Hematopoietic multipotent progenitor cell treated with erythropoietin and hydrocortisone succinate and interleukin-3 and kit ligand, for 17 days (in vitro differentiated cells): ENCODE results near the gene MAPKAP1.

Source experiments
- DNase-seq: peaks from one replicate; pipeline ENCODE4 v3.0.0-alpha.2; 2015; ENCODE audit warnings: low spot score

MAPKAP1 gene

GRCh38 chr9:125455132-125455531, 251.9 kb downstream of the MAPKAP1 start:
- no peak for DNase-seq

- no peak for DNase-seq
Observed at GRCh38 chr9:125447202-125447802, 259.7 kb downstream of the MAPKAP1 start.

DNA sequence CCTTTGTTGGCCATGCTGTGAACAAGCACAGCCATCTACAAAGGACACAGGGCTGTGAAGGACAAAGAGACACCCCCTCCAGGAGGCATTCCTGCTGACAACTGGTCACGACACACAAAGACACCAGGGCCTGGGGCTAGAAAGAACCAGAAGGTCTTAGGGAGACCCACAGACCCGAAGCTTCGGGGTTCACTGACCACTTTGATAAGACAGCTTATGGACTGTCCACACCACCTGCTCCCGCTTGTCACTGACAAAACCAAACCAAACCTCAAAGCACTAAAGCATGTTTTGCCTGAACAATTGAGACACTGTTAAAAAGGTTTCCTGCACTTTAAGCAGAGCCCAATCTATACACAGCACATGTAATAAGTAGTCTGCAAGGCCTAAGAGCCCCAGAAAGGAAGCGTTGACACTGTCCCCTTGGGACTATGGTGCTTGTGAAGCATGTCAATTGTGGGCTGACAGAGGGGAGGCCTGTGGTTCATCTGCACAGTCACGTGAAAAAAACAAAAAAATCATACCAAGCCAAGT, 260.4 kb downstream of the MAPKAP1 start:
- no peak for DNase-seq

- no peak for DNase-seq
Observed at GRCh38 chr9:125444956-125445506, 262.0 kb downstream of the MAPKAP1 start.

GRCh38 chr9:125444166-125444565, 262.8 kb downstream of the MAPKAP1 start:
- no peak for DNase-seq

GRCh38 chr9:125443367-125443766, 263.6 kb downstream of the MAPKAP1 start:
- DNase-seq: no peak

DNA sequence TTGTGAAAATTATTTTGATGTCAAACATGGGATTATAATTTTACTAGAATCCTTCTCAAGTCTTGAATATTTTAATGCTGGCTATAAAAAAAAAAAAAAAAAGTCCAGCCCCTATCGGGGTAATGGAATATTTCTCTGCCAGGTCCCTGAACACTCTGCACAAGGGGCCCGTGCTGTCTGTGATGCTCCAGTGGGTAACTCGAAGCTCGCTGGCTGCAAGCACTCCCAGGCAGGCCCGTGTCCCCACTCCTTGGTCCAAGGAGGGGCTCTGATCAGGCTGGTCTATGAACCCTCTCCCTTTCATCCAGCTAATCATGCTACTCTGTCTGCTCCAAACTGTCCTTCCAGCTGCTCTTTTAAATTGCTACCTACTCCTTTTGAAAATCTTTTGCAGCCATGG, 264.6 kb downstream of the MAPKAP1 start:
- DNase-seq: no peak

DNA sequence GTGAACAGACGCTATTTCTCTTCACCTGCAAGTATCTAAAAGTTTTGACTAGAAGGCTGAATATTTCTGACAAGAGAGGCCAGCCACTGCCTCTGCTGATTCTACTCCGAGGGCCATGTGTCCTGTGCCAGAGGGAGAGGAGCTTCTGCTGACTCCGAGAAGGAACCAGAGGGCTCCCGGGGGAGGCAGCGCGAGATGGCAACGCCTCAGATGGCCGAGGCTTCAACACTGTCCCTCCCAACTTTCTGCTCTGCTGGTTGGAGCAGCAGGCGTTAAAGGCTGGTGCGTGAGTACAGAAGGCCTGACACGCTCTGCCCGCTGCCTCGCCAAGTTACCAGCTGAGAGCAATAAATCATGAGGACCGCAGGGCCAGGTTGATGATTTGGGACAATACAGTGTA, 266.6 kb downstream of the MAPKAP1 start:
- DNase-seq: no peak

GRCh38 chr9:125439434-125440272, 267.4 kb downstream of the MAPKAP1 start:
- DNase-seq: no peak

- no peak for DNase-seq
Observed at GRCh38 chr9:125438506-125439433, 268.2 kb downstream of the MAPKAP1 start.

GRCh38 chr9:125437771-125438221, 269.2 kb downstream of the MAPKAP1 start:
- DNase-seq: no peak

DNA sequence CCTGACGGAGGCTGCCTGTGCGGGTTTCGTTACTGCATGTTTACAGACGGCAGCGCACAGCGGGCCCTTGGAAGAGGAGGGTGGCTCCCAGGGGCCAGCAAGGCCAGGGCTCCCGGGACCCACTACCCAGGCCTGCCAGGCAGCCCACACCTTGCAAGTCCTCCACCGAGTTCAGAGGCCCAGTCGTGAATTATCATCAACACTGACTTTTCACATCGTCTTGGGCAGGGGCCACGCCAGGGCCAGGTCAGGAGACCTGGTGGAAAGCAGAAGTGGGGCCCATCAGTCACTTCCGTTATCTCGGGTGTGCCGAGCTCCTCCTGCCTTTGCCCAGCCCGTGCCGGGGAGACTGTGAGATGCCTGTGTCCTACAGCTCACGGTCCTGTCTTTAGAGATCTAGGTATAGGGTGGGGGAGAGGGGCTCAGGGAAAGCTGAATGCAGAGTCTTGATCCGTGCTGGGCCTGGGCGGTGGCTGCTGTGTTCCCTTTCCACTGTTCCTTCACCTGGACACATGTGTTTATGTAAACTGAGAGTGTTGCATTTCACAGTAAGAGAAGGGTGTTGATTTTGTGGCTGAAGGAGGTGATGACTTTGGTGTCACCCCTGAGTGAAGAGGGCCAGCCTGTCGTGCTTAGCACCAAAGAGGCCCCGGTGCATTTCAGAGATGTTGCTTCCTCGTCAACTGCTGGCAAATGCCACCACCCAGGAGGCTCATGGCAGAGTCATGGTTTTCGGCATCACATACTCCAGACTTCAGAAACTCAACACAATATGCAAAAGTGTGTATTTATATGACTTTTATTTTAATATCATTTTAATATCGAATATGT, 270.2 kb downstream of the MAPKAP1 start:
- DNase-seq: no peak

DNA sequence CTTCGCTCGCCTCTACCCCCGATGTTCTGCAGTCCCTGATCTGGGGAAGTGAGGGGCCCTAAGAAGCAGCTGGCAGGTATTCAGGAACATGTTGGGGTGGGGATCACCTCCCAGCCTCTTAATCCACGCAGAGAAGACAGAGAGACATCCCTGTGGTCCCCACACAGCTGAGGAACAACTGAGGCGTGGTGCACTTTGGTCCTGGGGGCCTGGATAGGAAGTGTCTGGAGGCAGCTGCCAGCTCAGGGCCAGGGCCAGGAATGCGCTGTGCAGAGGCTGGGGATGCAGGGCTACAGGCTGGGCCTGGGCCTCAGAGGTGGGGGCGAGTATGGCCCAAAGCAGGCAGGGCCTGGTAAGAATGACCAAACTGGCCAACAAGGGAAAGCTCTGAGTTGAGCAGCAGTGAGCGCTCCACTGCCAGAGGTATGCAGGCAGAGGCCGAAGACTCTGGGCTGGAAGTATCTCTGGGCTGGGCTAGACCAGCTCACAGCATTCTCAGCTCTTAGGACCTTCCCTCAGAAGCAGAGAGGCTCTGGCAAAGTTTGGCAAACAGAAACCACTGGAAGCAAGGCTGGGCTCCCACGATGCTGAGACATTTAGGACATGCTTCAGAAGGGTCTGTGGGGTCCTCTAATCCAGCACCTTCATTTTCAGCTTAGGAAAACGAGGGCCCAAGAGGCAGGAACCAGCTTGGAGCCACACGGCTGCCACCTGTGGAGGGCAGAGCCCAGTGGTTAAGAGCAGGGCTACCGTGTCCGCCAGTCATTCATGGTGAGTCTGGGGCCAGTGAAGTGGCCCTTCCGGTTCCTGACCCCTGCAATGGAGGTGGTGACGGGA, 271.0 kb downstream of the MAPKAP1 start:
- DNase-seq: no peak

DNA sequence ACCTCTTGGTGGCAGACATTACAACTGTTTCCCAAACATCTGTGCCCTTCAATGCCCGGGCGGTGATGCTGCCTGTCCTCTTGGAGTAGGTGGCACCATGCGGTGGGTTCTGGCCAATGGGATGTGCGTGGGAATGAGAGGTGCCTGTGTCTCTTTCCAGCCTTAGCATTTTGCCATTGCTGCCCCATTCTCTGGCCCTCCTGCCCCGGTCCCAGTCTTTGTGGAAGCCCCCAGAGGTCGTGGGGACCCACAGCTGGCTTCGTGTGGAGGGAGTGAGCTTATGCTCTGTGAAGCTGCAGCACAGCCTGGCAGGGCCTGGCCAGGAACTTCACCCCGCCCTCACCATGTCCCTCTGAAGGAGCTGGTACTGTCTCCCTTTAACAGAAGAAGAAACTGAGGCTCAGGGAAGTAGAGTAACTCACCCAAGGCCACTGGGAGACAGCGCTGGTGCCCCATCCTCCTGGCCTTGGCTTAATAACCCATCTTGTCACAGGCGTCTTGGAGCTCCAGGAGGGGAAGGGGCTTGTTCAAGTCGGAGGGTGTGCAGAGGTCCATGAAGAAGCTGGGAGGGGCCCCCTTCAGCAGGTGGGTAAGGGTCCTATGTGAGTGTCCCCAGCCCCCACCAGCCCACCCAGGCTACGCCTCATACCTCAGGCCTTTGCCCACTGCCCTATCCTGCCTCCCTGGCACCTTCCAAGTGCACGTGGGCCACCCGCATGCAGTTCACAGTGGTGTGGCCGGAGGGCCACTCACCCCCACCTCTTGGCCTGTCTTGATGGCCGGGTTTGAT, 271.8 kb downstream of the MAPKAP1 start:
- DNase-seq: no peak

DNA sequence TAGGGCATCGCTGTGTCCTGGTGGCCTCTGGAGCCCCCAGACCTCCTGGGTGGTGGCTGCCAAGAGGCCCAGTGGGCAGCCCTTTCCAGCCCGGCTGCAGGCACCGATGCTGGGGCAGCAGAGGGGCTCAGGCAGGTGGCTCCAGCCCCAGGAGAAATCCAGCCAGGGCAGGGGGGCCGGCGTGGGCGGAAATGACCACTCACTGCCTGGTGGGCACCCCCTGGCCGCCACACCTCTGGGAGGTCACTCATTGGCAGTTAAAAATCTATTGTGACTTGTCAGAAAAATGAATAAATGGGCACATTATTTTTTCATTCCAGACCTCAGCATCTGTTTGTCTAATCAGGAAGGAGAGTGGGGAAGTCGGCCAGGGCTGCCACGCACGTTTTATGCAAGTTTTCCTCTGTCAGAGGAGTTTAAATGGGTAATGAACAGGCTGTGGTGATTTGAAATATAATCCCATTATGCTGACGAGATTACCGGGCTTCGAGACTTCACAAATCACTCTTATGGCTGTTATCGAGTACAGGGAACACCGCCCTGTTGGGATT, 273.5 kb downstream of the MAPKAP1 start:
- DNase-seq: no peak

GRCh38 chr9:125432715-125433385, 274.2 kb downstream of the MAPKAP1 start:
- no peak for DNase-seq

DNA sequence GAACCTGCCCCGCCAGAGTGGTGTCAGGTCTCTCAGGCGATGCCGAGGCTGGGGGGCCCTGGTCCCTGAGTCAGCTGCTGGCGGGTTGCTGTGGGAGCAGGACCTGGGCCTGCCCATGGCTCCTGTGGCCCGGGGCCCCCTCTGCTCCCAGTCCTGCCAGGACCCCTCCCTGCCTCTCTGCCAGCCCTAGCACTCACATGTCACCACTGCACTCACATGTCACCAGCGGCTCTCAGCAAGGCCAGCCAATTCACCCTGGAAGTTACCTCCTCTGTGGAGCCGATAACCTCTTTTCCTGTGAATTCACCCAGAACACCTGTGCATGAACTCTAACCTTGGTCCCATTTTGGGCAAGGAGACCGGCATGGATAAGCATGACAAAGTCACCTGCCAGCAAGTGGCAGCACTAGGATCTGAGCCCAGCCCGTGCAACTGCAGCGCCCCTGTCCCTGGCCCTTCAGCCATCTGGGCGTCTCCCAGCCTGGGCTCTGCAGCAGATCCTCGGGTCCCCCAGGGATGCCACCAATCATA, 275.2 kb downstream of the MAPKAP1 start:
- no peak for DNase-seq

GRCh38 chr9:125431012-125431305, 276.0 kb downstream of the MAPKAP1 start:
- DNase-seq: no peak
